AG20443 (cell line): ENCODE data around the gene MYG1.
"Not testable (repeated sequence)": the region's sequence is repeated elsewhere in the genome, so short reads cannot be mapped to it uniquely, and the experiment has no call there.

Experiments
- DNase-seq: peaks from one replicate; pipeline ENCODE4 v3.0.0; 2012; ENCODE audit warnings: low spot score, mixed read lengths

MYG1 gene

DNA sequence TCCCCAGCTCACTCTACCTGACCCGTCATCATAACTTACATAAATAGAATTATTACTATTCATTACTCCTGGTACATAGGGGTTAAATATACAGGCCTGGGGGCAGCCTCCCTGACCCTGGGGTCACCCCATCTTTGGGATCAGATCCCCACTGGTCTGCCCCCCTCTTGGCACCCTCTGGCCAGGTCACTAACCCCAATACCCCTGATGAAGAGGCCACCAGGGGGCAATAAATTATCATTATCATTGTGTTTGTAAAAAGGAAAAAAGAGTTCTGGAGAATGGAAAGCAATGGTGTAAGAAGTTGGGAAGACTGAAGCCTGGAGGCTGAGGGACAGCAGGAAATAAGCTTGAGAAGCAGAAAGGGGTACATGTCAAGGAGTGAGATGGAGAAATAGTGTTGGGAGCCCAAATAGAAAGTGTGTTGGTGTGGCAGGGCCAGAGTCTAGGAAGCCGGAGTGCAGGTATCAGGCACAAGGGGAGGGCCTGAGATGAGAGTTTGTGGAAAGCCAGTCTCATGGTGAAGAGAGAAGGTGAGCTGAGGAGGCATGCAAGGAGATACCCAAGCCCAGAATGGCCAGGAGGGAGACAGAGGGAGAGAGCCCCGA lies 28.0 kb downstream of the MYG1 start:
- DNase-seq: peak; percentile 30

DNA sequence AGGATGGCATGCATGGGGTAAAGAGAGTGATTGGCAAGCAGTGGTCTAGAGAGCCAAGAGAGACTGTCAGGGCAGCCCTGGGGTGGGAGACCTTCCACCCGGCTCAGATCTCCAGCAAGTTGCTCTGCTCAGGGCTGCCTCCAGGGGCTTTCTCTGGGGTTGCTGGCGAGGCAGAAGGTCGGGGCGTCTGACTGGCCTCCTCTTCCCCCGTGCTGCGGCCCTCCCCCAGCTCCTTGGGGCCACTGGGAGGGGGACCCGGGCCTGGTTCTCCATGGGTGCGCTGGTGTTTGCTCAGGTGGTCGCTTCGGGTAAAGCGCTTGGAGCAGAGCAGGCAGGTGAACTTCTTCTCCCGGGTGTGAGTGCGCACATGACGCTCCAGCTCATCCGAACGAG lies 28.5 kb downstream of the MYG1 start:
- DNase-seq: no peak

DNA sequence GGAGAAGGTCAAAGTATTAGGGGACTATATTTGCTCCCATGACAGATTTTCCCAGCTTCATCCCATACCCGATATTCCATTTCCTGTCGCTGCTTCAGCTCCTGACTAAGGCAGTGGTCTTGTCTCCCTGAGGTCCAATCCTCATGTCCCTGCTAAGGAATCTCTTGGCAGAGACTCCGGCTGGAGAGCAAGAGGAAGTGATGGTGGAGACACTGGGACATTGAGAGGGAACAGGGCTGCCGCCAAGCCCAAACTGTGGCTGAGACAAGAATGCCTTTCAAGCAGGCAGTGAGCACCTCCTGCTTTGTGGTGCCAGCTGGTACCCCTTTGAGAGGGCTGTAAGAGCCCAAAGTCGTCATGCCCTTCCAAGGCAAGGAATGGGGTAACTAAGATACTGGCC lies 31.2 kb downstream of the MYG1 start:
- DNase-seq: no peak

DNA sequence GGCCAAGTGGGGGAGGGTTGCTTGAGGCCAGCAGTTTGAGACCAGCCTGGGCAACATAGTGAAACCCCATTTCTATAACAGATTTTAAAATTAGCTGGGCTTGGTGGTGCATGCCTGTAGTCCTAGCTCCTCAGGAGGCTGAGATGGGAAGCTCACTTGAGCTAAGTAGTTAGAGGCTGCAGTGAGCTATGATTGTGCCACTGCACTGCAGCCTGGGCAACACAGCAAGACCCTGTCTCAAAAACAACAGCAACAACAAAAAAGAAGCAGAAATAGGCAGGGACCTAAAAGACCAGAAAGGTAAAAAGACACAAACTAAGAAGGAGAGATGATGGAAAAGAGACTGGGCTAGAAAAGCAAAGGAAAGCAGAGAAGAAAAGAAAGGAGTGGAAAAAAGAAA lies 32.8 kb downstream of the MYG1 start:
- not testable (repeated sequence) for DNase-seq

DNA sequence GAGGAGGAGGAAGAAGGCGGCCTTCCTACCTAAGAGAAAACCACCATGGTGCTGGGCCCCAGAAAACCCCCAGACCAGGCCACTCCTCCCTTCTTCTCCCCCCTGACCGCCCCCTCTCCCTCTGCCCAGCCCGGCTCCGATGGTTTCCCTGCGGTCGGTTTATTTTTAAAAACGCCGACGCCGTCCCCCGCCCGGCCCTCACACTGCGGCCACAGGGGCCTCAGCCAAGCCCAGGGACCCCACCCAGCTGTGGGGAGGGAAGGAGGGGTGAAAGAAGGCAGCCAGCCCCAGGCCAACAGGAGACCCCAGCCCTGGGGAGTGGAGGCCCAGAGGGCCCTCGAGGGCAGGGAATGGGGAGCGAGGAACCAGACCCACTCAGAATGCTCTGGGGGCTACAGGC lies 33.2 kb downstream of the MYG1 start:
- DNase-seq: no peak

DNA sequence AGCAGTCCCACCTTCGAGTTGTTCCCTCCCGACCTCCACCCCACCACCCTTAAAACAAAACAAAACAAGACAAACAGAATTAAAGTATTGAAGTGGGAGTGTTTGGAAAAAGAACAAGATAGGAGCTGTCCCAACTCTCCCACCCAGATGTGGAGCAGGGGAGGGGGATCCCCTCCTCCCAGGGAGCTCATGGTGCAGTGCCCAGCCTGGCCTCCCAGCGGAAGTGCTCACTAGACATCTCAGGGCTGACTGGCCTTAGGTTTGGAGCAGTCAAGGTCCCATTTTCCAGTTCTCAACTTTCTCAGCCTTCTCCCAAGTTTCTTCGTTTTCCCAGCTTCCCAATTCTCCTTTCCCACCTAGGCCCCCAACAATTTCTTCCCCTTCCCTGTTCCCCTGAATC lies 33.8 kb downstream of the MYG1 start:
- DNase-seq: no peak

DNA sequence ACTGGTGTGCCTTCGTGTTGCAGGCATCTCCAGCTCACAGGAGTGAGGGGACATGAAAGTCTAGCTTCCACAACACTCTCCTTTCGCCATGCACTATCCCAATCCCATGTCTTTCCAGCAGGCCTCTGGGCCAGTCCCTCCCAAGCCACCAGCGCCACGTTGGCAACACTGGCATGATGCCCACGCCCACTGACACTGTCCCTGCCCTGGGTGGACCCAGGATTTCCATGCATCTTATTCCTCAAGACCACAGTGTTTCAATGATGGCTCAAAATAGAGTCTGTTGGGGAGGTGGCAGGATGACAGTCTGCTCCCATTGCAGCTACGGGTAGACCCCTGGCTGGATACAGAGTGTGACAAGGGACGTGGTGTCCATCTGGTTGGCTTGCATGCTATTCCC lies 34.4 kb downstream of the MYG1 start:
- no peak for DNase-seq

DNA sequence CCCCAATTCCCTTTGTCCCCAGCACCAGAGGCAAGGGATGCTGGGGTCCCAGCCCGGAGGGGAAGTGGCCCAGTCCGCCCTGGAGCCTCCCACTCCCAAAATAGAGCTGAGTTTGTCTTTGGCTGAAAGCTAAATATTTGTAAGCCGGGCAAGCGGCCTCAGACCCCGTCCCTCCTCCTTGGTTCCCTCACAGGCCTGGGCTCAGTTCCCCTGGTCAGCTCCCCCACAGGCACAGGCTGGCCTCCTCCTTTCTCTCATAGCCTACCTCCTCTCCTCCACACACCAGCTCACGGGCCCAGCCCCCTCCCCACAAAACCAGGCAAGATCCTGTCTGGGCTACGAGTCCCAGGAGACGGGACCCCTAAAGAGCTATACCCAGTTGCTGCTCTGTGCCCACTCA lies 35.3 kb downstream of the MYG1 start:
- DNase-seq: no peak

DNA sequence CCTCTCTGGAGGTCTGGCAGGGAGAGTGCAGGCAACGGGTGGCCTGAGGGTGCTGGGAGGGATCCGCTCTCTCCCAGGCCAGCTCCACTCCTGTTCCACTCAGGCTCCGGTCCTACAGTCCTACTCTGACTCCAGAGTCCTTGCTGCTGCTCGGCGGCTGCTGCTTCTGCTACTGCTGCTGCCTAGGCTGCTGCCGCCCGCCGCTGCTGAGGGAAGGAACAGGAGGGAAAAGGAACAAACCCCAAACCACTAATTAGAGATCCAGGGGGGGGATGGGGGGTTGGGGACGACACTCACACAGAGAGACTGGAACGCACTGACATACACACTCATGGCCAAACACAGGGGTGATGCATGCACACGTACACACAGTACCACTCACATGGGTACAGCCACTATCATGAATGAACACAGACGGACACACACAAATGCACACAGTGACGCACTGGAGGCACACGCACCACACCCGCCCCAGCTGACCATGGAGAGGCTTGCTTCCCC lies 36.7 kb downstream of the MYG1 start, which contains the start of gene SP7:
Gene SP7 (minus strand): TSS at position 174 of the 501 bp plus-strand sequence. CDS start 708 bp downstream, outside the sequence.
- DNase-seq: peak; percentile 38

DNA sequence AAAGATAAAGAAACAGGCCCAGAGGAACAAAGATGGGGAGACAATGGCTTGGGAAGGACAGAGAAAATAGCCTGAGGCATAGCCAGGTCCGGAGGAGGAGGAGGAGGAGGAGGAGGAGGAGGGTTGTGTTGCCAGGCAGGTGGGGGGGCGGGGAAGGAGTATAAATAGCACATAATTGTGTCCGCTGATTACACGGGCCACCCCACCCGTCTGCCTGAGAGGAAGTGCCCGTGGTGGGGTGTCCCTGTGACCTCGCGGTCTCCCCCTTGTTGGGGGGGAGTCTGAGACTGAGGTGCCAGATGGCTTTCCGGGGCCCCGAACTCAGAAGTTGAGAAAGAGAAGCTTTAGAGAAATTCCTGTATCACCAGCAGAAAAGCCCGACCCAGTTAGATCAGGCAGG lies 38.5 kb downstream of the MYG1 start:
- no peak for DNase-seq

DNA sequence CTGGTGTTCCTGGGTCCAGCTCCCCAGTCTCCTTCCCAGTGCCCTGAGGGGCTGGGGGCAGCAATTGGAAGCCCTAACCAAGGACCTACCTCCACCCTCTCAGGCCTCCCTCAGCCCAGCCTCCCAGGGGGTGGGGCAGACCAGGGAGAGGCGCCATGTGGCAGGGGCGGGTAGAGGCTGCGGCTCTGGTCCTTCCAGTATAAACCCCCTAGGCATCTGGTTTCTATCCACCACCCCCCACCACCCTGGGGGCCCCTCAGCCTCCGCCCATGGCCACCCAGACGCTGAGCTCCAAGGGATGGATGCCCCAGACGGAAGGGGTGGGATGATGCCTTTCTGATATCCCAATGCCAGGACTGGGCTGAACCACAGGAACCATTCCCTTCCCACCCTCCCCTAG lies 39.4 kb downstream of the MYG1 start:
- no peak for DNase-seq

DNA sequence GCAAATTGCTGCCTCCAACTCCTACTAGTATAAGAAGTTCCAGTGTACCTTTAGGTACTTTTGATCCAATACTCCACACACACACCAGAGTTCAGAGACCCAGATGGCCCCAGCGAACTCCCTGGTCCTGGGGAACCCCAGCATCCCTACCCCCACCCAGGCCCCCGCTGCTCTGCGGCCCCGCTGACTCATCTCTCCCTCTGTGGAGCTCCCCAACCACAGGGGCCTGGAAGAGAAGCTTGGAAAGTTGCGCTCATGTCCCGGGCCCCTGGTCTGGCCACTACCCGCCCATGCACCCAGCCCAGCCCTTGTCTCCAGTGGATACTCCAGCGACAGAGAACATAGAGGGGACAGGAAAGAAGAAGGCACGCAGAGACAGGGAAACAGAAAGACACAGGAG lies 40.9 kb downstream of the MYG1 start:
- no peak for DNase-seq

DNA sequence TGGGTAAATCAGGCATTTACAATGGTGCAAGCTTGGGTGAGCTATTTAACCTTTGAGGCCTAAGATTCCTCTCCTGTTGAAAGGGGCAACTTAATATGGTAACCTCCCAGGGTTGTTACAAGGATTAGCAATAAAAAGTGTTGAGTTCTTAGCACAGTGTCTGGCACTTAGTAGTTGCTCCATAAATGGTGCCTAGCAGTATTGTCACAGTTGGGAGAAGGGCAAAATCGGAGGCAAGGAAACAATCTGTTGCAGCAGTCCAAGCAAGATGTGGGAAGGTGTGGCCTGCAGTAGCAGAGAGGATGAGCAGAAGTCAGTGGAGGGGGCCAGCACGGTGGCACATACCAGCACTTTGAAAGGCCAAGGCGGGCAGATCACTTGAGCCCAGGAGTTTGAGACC lies 44.0 kb downstream of the MYG1 start:
- DNase-seq: no peak

DNA sequence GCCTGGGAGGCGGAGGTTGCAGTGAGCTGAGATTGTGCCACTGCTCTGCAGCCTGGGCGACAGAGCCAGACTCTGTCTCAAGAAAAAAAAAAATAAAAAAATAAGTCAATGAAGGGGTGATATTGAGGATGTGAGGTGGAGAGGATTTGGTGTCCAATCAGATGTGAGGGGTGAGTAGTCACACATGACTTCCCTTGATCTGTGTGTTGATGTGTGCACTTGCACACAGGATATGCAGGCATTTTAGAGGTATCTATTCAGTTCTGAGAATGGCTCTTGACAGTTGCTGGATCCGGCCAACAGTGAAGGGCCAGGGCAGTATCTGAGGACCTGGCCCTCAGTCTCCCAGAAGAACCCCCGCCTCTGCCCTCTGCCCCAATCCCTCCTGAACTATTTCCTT lies 44.5 kb downstream of the MYG1 start:
- no peak for DNase-seq

DNA sequence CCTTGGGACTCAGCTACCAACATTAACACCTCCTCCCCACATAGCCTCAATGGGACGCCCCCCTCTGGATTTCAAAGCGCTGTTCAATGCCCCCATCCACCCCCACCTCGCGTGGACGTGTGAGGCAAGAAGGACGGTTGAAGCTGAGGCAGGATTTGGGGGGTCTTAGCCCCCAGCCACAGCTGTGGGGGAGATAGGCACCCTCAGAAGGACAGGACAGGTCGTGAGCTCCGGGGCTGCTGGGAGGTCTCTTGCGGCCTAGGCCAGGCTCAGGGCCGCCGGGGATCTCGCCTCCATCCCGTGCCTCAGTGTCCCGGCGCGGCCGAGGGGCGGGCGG lies 45.0 kb downstream of the MYG1 start:
- DNase-seq: no peak

DNA sequence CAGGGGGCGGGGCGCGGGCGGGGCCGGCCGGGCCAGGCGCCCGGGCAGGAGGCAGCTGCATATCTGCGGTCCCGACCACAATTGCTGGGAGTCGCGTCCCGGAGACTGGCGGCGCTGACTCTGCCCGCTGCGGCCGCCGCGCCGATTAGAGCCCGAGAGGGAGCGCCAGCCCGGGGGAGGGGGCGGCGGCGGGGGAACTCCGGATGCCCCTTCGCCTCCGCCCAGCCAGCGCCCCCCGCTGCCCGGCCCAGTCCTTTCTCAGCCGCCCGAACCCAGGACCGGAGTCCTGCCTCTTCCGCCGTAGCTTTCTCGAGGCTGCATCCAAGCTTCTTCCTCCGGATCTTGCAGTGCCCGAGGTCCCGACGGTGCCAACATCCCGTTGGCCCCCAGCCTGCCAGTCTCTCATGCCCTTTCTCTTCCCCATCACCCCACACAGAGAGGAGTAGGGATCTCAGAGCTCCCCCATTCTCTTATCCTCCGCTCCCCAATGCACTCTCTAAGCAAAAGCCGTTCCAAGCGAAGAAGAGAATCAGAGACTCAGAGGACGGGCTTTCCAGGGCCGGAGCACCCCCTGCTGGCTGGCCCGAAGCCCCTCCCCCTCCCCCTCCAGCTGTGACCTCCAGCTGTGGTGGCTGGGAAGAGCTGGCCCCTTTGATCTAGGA lies 45.5 kb downstream of the MYG1 start:
- DNase-seq: peak; percentile 91

DNA sequence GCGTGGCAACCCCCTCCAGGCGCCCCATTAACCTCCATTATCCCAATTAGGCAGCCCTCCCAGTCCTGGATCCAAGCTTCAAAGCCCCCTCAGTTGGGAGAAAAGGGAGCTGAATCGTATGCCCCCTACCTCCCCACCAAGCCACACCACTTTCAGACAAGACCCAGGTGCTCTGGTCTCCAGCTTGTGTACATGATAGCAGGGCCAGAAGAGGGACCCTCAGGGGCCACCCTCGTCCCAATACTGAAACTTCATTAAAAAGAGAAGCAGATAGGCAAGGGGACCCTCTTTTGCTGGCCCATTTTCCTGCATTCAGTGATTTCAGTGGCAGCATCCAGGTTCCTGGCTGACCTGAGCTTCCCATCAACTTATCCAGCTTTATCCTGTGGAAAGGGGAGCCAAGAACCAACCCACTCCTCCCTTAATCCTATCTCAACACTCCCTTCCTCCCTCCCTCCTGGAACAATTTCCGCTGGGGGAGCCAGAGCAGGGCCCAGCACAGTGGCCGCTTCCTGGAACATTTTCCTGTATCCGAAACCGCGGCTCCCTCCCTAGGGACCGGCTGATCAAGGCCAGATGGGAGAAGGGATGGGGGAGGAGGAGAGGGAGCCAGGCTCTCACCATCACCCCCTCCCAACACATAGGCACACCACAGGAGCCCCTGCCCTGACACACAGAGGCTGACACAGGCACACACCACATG lies 46.1 kb downstream of the MYG1 start:
- peak; percentile 54 for DNase-seq

DNA sequence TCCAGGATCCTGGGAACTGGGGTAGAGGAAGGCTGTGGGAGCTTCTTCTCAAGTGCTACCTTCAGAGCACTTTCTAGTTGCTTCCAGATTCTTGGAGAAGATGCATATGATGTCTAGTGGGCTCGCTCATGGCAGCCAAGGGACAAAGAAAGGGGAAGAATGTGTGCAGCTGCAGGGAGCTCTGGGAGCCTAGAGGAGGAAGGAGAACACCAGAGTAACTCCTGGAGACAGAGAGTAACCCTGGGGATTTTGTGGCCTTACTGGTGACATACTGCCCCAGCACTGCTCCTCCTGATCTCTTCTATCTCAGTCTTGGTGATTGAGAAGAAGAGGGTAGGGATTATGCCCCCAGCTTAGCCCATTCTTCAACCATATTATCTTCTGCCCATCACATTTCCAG lies 47.0 kb downstream of the MYG1 start:
- no peak for DNase-seq

DNA sequence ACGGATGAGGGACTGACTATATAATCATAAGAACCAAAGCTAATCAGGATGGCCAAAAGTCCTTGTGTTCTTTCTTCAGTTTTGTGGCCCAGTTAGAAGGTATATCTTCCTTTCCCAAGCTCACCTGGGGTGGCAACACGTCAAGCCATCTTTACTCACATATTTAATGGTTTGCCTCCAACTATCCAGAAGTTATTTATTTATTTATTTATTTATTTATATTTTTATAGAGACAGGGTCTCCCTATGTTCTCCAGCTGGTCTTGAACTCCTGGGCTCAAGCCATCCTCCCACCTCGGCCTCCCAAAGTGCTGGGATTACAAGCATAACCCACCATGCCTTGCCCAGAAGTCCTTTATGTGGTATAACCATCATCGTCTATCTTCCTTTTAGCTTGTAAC lies 48.4 kb downstream of the MYG1 start:
- DNase-seq: no peak

DNA sequence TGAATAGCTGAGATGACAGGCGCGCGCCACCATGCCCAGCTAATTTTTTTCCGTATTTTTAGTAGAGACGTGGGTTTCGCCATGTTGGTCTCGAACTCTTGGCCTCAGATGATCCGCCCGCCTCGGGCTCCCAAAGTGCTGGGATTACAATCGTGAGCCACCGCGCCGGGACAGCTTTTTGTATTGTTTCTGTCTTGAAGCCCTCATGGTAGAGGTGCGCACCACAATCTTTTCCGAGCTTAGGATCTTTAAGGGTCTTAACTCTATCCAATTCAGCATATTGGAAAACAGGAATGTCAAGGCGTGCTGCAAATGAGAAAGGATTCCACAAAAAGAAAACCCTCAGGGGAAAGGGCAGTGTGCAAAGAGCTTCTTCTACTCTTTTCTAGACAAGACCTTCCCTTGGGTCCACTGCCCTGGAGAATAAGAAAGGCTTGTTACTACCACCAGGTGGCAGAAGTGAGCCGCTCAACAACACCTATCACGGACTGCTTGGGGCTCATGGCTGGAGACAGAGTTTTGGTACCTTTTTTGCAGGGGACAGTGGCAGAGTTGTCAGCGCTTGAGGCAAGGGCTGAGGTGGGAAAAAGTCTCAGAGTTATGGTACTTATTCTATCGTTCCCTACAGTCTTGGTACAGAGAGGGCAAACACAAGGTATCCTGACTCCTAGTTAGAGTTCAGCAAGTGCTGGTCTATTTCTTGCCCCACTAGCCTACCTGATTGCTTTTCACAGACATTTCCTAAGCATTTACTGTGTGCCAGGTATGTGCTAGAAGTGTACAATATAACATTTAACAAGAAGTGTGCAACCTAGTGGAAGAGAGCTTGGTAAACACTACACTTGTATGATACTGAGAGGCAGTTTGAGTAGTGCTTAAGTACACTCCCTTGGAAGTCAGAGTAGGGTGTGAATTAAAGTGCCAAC lies 53.1 kb downstream of the MYG1 start:
- peak; percentile 71 for DNase-seq

DNA sequence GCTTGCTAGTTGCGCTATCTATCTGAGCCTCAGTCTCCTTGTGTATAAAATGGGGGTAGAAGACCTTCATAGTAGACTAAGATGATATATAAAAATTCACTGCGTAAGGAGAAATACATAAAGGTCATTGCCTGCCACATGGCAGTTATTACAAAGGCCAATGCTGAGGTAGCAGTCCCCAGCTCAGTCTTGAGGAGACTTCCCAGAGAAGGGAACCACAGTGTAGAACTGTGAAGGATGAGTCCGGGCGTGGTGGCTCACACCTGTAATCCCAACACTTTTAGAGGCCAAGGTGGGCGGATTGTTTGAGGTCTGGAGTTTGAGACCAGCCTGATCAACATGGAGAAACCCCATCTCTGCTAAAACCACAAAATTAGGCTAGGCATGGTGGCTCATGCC lies 53.8 kb downstream of the MYG1 start:
- no peak for DNase-seq

DNA sequence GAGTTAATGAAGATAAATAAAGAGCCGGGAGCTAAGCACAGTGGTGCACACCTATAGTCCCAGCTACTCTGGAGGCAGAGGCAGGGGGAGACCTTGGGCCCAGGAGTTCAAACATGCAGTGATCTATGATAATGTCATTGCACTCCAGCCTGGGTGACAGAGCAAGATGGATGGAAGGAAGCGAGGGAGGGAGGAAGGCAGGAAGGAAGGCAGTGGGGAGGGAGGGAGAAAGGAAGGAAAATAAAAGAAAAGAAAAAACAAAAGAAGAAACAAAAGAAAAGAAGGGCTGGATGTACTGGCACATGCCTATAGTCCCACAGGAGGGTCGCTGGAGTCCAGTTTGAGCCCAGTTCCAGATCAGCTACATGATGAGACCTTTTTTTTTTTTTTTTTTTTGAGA lies 55.6 kb downstream of the MYG1 start:
- no peak for DNase-seq
